H1 (cell line): ENCODE data around the gene TMEM187. TPM values are rescaled to one million over a fixed set of nuclear protein-coding genes. Genes with fewer than 3 reads are reported as not detected.

Experiments used
- CBX8 ChIP-seq: fragments of 300-800, 300-1000 bp; sonication (generic); IDR thresholded peaks from 2 replicates; pipeline ENCODE4 v1.7.1; 2016; ENCODE audit warnings: low read depth, low read length, borderline replicate concordance
- CREB1 ChIP-seq: IDR thresholded peaks from 2 replicates; pipeline ENCODE4 v1.6.1; 2012; ENCODE audit warnings: inconsistent platforms
- HDAC2 ChIP-seq, 2 experiments: fragments of 300-600 bp in 1 of 2; sonication (generic) in 1 of 2; IDR thresholded peaks; 2 replicates each; pipeline ENCODE4 v1.6.1; 2011 to 2012; ENCODE audit warnings: low read depth in 2 of 2, low read length in 2 of 2, mild to moderate bottlenecking in 2 of 2, moderate library complexity in 2 of 2, borderline replicate concordance in 1 of 2, inconsistent platforms in 1 of 2
- KDM4A ChIP-seq: IDR thresholded peaks from one replicate; pipeline ENCODE4 v1.7.1; 2012; ENCODE audit warnings: low read depth, mild to moderate bottlenecking, moderate library complexity, low read length, inconsistent platforms; ENCODE audit not compliant: severe bottlenecking
- SP1 ChIP-seq: IDR thresholded peaks from 2 replicates; pipeline ENCODE4 v1.6.1; 2011; ENCODE audit warnings: low read depth, low read length
- SP4 ChIP-seq: IDR thresholded peaks from 2 replicates; pipeline ENCODE4 v1.6.1; 2012; ENCODE audit warnings: low read length, inconsistent platforms
- polyA plus RNA-seq, 7 experiments: library from polyadenylated mRNA; depleted of rRNA in 3 of 7; stranded (reverse) in 5 of 7; unstranded in 2 of 7; fragments of >200 nt in 5 of 7; fragments of 200-250 nt in 2 of 7; gene quantifications; 1 replicate in 5 of 7; 2 replicates in 1 of 7; 4 replicates in 1 of 7; pipeline versions ENCODE4 v1.2.1 to v1.2.3, GENCODE V29; 2011 to 2013; ENCODE audit warnings: missing spikeins in 2 of 7, mixed read lengths in 2 of 7
- total RNA-seq: library from RNA; stranded (reverse); fragmentation: NEBNext Ultra II Directional; extraction: Animal tissue kit (Norgen Biotek cat#: 25700); gene quantifications from 2 replicates; pipeline ENCODE4 v1.2.1, GENCODE V29; 2021

The TMEM187 gene
- total and polyA plus RNA-seq, 2 of the 8 experiments (the other 6 are each of a cell fraction or from before 2014, with no cell fraction given) = 5.0 to 14.5 TPM

DNA sequence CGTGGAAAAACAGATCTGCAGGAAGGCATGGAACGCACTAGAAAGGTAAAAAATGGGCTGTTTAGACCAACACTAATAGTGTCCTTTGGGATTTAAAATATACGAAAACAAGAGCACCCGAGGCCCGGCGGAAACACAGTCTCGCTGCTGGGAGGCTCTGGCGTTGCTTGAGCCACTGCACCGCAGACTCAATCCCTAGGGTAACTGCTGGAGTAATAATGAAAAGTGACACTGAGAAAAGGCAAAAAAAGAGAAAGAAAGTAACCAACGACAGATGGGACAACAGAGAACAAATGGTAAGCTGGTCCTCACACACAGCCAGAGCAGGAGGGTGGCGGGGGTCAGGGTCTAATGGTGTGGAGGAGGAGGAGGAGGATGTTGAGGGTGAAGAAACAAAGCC is 31.8 kb downstream of the TMEM187 start (continued):
- TF ChIP-seq SP4 (no peak), CREB1 (no peak), KDM4A (no peak), HDAC2 (IDR thresholded peaks at IDR 0.05; ENCODE audit: borderline replicate concordance in 1 of 2, low read depth in 2 of 2, low read length in 2 of 2) (no peak), CBX8 (no peak), SP1 (no peak)
